Liver (tissue), 3 donors: ENCODE results near the gene KIAA0753.

Experiments used
- RAD21 ChIP-seq, 2 donors: IDR thresholded peaks; 2 replicates each; pipeline ENCODE4 v1.6.1; 2016; ENCODE audit warnings: antibody characterized with exemption in 2 of 2, mild to moderate bottlenecking in 2 of 2
- SP1 ChIP-seq: IDR thresholded peaks from 2 replicates; pipeline ENCODE4 v1.6.1; 2018; ENCODE audit warnings: antibody characterized with exemption, mild to moderate bottlenecking
- TF ChIP-seq, protein P1 (sequence below): fragments of 150-350 bp; IDR thresholded peaks from 2 replicates; pipeline ENCODE4 v1.5.1; 2017; ENCODE audit warnings: improper control_type of control experiment, low read depth, low read length; ENCODE audit not compliant: missing input control
- donor health status: healthy.
- donor health status: healthy.

- no peak for TF ChIP-seq SP1
- TF ChIP-seq, protein P1, sequence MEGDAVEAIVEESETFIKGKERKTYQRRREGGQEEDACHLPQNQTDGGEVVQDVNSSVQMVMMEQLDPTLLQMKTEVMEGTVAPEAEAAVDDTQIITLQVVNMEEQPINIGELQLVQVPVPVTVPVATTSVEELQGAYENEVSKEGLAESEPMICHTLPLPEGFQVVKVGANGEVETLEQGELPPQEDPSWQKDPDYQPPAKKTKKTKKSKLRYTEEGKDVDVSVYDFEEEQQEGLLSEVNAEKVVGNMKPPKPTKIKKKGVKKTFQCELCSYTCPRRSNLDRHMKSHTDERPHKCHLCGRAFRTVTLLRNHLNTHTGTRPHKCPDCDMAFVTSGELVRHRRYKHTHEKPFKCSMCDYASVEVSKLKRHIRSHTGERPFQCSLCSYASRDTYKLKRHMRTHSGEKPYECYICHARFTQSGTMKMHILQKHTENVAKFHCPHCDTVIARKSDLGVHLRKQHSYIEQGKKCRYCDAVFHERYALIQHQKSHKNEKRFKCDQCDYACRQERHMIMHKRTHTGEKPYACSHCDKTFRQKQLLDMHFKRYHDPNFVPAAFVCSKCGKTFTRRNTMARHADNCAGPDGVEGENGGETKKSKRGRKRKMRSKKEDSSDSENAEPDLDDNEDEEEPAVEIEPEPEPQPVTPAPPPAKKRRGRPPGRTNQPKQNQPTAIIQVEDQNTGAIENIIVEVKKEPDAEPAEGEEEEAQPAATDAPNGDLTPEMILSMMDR, result no peak
- no peak for TF ChIP-seq RAD21 (IDR thresholded peaks at IDR 0.05)
Observed at GRCh38 chr17:6627019-6627418, 13.5 kb downstream of the KIAA0753 start.
